ENCODE data around the gene C5orf58.

DNA sequence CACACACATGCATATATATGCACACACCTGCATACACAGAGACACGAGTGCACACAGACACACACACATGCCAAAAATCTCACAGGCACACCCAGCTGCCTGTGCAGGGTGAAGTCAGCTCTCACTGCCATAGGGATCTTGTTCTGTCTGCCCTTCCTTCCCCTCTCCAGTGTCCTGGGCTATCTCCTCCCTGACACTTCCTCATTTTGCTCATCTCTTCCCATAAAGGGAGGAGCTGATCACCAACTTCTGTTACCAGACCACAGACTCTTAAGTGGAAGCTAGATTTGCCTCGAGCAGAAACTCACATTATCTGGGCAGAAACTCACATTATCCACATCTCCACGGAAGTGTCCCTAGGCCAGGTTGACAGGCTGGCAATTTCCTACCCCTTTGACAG, 36.1 kb downstream of the C5orf58 start:
- TF ChIP-seq, protein P1, sequence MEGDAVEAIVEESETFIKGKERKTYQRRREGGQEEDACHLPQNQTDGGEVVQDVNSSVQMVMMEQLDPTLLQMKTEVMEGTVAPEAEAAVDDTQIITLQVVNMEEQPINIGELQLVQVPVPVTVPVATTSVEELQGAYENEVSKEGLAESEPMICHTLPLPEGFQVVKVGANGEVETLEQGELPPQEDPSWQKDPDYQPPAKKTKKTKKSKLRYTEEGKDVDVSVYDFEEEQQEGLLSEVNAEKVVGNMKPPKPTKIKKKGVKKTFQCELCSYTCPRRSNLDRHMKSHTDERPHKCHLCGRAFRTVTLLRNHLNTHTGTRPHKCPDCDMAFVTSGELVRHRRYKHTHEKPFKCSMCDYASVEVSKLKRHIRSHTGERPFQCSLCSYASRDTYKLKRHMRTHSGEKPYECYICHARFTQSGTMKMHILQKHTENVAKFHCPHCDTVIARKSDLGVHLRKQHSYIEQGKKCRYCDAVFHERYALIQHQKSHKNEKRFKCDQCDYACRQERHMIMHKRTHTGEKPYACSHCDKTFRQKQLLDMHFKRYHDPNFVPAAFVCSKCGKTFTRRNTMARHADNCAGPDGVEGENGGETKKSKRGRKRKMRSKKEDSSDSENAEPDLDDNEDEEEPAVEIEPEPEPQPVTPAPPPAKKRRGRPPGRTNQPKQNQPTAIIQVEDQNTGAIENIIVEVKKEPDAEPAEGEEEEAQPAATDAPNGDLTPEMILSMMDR (IDR thresholded peaks at IDR 0.05) = no peak
- no peak for TF ChIP-seq POLR2A (IDR thresholded peaks at IDR 0.05)
